C4-2B (cell line): ENCODE results near the gene COX6A1.

Source experiments
- H3K27ac ChIP-seq: fragments of 450-650 bp; 2 replicates; pipeline ENCODE4 v1.5.1; 2017
- ZFX ChIP-seq: fragments of 450-650 bp; IDR thresholded peaks from 2 replicates; pipeline ENCODE4 v1.6.1; 2017
- TF ChIP-seq, protein P1 (sequence below): fragments of 450-650 bp; conservative IDR thresholded peaks from 2 replicates; pipeline ENCODE4 v1.5.1; 2017; ENCODE audit warnings: mild to moderate bottlenecking

COX6A1 gene

DNA sequence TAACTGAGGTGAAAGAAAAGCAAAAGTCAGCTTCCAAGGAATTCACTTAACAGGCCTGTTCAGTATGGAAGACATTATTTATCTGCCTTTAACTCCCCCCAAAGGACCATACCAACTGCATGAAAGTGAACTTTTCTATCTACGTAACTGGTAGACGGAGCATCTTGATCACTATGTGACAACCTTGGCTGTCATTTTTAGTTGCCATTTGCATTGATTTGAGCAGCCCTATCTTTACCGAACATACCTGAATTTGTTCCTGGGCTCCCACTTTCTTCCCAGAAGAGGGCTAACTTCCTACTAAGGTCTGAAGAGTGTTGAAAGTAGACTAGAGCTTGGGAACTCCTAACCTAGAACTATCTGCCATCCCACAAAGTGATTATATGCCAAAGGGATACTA is 22.2 kb downstream of the COX6A1 start:
- TF ChIP-seq, protein P1, sequence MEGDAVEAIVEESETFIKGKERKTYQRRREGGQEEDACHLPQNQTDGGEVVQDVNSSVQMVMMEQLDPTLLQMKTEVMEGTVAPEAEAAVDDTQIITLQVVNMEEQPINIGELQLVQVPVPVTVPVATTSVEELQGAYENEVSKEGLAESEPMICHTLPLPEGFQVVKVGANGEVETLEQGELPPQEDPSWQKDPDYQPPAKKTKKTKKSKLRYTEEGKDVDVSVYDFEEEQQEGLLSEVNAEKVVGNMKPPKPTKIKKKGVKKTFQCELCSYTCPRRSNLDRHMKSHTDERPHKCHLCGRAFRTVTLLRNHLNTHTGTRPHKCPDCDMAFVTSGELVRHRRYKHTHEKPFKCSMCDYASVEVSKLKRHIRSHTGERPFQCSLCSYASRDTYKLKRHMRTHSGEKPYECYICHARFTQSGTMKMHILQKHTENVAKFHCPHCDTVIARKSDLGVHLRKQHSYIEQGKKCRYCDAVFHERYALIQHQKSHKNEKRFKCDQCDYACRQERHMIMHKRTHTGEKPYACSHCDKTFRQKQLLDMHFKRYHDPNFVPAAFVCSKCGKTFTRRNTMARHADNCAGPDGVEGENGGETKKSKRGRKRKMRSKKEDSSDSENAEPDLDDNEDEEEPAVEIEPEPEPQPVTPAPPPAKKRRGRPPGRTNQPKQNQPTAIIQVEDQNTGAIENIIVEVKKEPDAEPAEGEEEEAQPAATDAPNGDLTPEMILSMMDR: no peak
- no peak for TF ChIP-seq ZFX
- no peak overlapping the region for H3K27ac ChIP-seq

DNA sequence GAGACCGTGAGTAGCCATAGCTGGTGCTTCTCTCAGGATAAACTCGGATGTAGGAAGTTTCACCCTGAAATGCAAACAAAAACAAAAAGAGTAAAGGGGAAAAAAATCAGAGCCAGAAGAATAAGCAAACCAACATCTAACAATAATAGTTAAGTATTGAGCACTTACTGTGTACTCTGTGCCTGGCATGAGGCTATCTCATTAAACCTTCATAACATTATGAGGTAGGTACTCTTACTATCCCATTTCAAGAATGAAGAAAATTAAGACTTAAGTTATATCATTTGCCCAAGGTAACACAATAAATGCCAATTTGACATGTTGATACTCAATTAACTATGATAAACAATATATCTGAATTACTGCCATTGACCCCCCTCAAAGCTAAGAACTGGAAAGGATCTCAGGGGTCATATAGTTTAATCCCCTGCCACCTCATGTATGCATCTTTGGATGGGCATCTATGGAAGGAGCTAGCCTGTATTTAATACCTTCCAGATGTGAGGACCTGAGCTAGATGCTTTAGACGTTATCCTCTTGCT is 24.3 kb downstream of the COX6A1 start:
- no peak overlapping the region for H3K27ac ChIP-seq
- TF ChIP-seq, protein P1: no peak
- TF ChIP-seq ZFX: no peak

DNA sequence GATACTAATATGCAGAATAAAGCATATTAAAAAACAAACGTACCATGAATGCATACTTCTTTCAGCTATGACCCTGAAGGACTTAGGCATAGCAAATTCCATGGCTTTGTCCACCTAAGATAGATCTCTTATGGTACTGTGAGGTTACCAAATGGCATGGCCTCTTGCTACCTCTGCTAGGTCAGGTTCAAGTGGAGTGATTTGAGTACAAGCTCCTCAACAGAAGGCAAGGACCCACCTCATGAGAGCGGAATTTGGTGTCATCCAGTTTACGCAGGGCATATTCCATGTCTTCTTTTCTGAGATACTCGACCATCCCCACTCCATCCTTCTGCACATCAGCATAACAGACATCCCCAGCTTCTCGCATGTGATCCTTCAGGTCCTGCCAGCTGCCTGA is 25.8 kb downstream of the COX6A1 start:
- TF ChIP-seq, protein P1: no peak
- TF ChIP-seq ZFX: no peak

DNA sequence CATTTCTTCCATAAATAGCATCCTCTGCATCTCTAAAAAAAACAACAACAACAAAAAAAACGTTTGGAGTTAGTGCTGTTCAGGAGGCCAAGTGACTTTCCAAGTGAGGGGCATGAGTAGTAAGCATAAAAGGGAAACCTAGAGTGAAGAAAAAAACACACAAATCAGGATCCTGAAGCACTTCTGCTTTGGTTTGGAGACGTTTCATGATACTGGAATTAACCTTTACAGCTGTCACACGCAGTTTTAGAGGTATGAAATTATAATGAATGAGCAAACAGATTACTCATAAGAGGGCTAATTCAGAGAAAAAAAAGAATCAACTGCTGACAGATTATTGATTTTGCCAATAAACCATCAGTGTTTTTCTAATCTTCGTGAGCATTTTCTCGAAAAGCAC is 27.8 kb downstream of the COX6A1 start:
- no peak for TF ChIP-seq ZFX
- TF ChIP-seq, protein P1: no peak
- H3K27ac ChIP-seq: no peak overlapping the region

More for the DNA sequence above, 25.8 kb downstream of the COX6A1 start:
- H3K27ac ChIP-seq: no peak overlapping the region

DNA sequence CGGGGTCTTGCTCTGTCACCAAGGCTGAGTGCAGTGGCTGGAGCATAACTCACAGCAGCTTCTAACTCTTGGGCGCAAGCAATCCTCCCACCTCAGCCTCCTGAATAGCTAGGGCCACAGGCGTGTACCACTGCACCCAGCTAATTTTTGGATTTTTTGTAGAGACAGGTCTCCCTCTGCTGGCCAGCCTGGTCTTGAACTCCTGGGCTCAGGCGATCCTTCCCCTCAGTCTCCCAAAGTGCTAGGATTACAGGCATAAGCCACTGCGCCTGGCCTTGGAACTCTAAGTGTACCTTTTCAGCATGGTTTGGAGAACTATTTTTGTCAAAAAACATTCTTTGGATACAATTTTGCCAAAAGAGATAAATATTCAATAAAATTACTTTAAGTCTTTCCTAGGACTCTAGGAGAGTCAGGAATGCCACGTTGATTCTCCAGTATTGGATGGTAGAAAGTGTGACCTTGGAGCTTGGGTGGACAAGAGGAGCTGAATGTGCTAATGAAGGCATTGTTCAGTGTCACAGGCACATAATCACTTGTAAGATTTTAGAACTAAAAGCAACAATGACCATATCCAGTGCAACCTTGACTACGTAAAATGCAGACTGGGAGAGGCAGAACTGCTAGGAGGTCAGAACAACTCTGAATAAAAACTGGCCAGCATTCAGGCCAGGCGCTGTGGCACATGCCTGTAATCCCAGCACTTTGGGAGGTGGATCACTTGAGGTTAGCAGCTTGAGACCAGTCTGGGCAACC is 28.8 kb downstream of the COX6A1 start:
- no peak overlapping the region for H3K27ac ChIP-seq
- no peak for TF ChIP-seq ZFX
- TF ChIP-seq, protein P1: peak; percentile 70

DNA sequence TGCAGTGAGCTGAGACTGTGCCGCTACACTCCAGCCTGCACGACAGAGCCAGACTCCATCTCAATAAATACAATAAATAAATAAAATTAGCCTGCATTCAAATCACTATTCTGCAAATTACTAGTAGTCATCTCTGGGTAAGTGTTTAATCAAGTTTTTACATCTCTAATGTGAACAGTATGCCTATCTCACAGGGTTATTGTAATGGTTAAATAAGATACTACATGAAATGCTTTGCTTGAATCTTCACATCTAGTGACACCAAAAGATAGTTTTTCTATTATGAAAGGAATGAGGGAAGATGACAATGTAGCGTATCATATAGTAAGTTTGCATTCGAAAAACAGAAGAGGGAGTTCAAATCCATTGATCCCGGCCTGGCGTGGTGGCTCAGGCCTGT is 29.5 kb downstream of the COX6A1 start:
- no peak for TF ChIP-seq ZFX
- TF ChIP-seq, protein P1: no peak
- H3K27ac ChIP-seq: no peak overlapping the region

DNA sequence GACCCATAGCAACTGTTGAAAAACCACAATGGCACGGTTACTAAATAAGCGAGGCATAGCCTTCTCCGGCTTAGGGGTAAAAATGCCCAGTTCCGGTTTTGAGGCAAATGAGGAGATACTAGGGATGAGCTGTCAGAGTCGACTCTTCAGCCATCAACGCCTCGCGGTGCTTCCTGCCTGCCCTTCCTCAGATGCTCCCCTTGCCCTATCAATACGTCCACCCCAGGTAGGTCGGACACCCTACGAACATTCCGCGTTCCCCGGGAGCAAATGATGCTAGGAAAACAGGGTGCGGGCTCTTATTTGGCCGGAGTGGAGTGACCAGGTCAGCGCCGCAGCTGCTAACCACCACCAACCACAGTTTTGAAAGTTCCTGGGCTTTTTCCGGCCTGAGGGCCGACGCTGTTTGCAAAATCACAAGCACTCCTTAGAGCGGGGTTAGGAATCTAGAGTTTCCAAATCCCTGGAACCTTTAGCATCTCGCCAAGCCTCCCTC is 30.5 kb downstream of the COX6A1 start:
- peak overlapping the region; percentile 96 for H3K27ac ChIP-seq
- TF ChIP-seq, protein P1: no peak
- TF ChIP-seq ZFX: no peak
